Peyer's patch (tissue), 4 donors: ENCODE data around the gene SNRPD1. TPM values are rescaled to one million over a fixed set of nuclear protein-coding genes. Genes with fewer than 3 reads are reported as not detected.
"Not testable (repeated sequence)": the region's sequence is repeated elsewhere in the genome, so short reads cannot be mapped to it uniquely, and the experiment has no call there.

Experiments
- DNase-seq, 3 donors: peaks; one replicate each; pipeline ENCODE4 v3.0.0-alpha.2; 2017 to 2019
- H3K27ac ChIP-seq, 4 donors: fragments of 200-600 bp; sonication (generic); one replicate each; pipeline ENCODE4 v1.5.1; 2016 to 2019
- H3K27me3 ChIP-seq, 2 donors: fragments of 200-600 bp; sonication (generic); one replicate each; pipeline ENCODE4 v1.5.1; 2019
- H3K36me3 ChIP-seq, 3 donors: fragments of 200-600 bp; sonication (generic); one replicate each; pipeline ENCODE4 v1.5.1; 2016 to 2019
- H3K4me1 ChIP-seq, 4 donors: fragments of 200-600 bp; sonication (generic); one replicate each; pipeline ENCODE4 v1.5.1; 2016 to 2019
- H3K4me3 ChIP-seq, 4 donors: fragments of 200-600 bp; sonication (generic); 1 replicate in 3 of 4; 2 replicates in 1 of 4; pipeline ENCODE4 v1.5.1; 2016 to 2019; ENCODE audit warnings: mild to moderate bottlenecking in 1 of 4
- H3K9me3 ChIP-seq, 4 donors: fragments of 200-600 bp; sonication (generic); one replicate each; pipeline ENCODE4 v1.5.1; 2016 to 2019; ENCODE audit warnings: mild to moderate bottlenecking in 1 of 4
- POLR2A ChIP-seq, 2 donors: fragments of 450-650 bp; IDR thresholded peaks; one replicate each; pipeline ENCODE4 v1.5.1; 2017; ENCODE audit warnings: antibody characterized with exemption in 2 of 2, mild to moderate bottlenecking in 2 of 2, moderate library complexity in 2 of 2
- total RNA-seq, 4 donors: library from RNA; depleted of rRNA; stranded (reverse); fragments of >200 nt; gene quantifications; one replicate each; pipeline ENCODE4 v1.1.0, GENCODE V29; 2016
- TF ChIP-seq, protein P1 (sequence below), 6 experiments: fragments of 450-650 bp in 4 of 6; fragments of 200-600 bp in 2 of 6; sonication (generic) in 1 of 6; IDR thresholded peaks; one replicate each; pipeline ENCODE4 v1.5.1; 2017 to 2019; ENCODE audit warnings: antibody characterized with exemption in 6 of 6, mild to moderate bottlenecking in 3 of 6, moderate library complexity in 1 of 6

SNRPD1 gene
- total RNA-seq, 4 donors from 2014 or later: 3.4 to 11.6 (median 5.0) TPM

DNA sequence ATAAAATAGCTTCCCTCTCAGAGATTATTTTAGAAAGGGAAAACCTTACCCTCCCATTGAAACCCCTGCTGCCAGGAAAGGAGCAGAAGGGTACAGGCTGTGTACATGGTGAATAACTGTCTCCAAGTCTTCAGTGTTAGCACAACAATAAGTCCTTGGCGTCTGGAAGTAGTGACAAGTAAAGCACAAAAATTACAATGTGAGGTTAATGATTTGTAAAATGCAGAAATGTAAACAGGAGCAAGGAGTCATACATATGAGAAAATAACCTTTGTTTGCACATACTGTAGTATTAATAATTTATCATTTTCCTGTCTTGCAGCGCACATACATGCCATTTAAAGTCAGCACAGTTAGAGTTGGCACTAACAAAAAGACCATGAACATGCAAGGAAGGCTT is 52.0 kb downstream of the SNRPD1 start:
- Histone ChIP-seq H3K27ac (no peak overlapping the region), H3K27me3 (no peaks in the 10 kb centered on the region), H3K4me1 (peaks cover 0 to 6% (median 0%) of the 10 kb centered on the region in 4 donors), H3K4me3 (no peak overlapping the region), H3K36me3 (peaks cover 0 to 19% (median 0%) of the 10 kb centered on the region in 3 donors), H3K9me3 (no peaks in the 10 kb centered on the region)
- DNase-seq: no peak
- TF ChIP-seq POLR2A (IDR thresholded peaks at IDR 0.05): no peak
- TF ChIP-seq, protein P1, sequence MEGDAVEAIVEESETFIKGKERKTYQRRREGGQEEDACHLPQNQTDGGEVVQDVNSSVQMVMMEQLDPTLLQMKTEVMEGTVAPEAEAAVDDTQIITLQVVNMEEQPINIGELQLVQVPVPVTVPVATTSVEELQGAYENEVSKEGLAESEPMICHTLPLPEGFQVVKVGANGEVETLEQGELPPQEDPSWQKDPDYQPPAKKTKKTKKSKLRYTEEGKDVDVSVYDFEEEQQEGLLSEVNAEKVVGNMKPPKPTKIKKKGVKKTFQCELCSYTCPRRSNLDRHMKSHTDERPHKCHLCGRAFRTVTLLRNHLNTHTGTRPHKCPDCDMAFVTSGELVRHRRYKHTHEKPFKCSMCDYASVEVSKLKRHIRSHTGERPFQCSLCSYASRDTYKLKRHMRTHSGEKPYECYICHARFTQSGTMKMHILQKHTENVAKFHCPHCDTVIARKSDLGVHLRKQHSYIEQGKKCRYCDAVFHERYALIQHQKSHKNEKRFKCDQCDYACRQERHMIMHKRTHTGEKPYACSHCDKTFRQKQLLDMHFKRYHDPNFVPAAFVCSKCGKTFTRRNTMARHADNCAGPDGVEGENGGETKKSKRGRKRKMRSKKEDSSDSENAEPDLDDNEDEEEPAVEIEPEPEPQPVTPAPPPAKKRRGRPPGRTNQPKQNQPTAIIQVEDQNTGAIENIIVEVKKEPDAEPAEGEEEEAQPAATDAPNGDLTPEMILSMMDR (IDR thresholded peaks at IDR 0.05): no peak

DNA sequence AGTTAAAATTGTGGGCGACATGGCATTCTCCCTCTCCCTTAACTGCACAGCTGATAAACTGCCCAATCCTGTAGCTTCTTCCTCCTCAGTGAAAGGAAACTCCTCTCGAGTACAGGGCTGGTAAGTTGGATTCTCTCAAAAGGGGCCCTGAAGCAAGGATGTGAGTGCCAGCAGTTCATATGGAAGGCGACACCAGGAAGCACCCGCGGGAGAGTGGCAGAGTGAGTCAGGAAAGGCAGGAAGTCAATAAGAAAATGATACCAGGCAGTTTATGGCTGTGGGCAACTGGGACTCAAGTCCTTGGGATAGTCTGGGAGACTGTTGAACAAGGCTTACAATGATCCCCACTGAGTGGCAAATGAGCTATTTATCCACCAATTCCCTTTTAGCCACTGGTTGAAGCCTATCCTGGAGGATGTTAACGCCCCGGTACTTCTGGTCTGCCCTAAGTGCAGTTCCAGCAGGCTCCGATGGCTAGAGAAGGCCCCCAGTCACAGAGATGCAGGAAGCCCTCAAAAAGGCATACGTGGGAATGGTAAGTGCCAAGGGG is 57.7 kb downstream of the SNRPD1 start:
- TF ChIP-seq POLR2A (IDR thresholded peaks at IDR 0.05): no peak
- TF ChIP-seq, protein P1 (IDR thresholded peaks at IDR 0.05): no peak
- peak in 2 of 3 donors; percentile 66 to 73 for DNase-seq
- H3K4me3 ChIP-seq: no peak overlapping the region
- no peaks in the 10 kb centered on the region for H3K9me3 ChIP-seq
- H3K4me1 ChIP-seq: peaks cover 0 to 8% (median 3%) of the 10 kb centered on the region in 4 donors
- H3K27me3 ChIP-seq: no peaks in the 10 kb centered on the region
- H3K27ac ChIP-seq: peak overlapping the region in 3 of 4 donors; percentile 2 to 84 (median 60)
- no peaks in the 10 kb centered on the region for H3K36me3 ChIP-seq

DNA sequence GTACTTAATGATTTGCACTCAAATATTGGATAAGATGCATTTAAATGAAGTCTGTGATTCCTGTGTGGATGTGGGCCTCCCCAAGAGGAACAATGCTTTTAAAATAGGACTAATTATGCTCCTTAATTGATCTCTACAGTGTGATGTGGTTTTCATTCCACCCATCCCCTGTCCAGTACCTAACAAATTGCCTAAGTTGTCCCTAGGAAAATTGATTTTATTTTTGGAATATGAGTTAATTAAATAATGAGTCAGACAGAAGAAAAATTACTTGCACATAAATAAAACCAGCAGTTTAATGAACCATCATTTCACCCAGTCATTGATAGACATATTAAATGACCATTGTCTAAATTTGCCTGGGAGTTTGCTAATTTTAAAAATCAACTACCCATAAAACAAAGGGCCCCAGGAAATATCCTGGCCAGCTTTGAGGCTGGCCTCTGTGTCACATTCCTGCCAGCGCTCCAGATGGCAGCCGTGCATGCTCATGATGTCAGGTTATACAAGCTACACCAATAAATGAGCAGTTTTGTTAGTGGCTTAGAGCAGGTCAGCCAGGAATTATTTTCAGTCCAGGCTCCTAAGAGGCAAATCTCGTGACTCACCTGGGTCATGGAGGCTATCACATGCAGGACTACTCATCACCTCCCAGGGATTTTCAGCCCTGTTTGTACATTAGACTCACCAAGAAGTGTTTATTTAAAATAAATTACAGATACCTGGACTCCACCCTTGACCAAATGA is 60.6 kb downstream of the SNRPD1 start:
- peaks cover 0 to 8% (median 3%) of the 10 kb centered on the region in 4 donors for H3K4me1 ChIP-seq
- TF ChIP-seq, protein P1 (IDR thresholded peaks at IDR 0.05): peak in 1 of 6 experiments; percentile 17
- TF ChIP-seq POLR2A (IDR thresholded peaks at IDR 0.05): no peak
- no peak overlapping the region for H3K4me3 ChIP-seq
- H3K27ac ChIP-seq: peak overlapping the region in 2 of 4 donors; percentile 6 to 28
- no peaks in the 10 kb centered on the region for H3K36me3 ChIP-seq
- no peaks in the 10 kb centered on the region for H3K27me3 ChIP-seq
- no peaks in the 10 kb centered on the region for H3K9me3 ChIP-seq
- DNase-seq: peak in 2 of 3 donors; percentile 62 to 77

DNA sequence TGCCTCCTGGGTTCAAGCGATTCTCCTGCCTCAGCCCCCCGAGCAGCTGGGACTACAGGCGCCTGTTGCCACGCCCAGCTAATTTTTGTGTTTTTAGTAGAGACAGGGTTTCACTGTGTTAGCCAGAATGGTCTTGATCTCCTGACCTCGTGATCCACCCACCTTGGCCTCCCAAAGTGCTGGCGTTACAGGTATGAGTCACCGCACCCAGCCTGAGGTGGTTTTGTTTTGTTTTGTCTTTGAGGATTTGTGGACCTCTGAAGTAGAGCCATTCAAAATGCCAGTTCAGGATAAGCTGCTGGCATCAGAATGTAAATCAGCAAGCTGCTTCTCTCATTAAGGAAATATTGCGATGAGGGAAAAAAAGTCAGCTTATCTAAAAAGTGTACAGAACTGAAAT is 63.2 kb downstream of the SNRPD1 start:
- H3K36me3 ChIP-seq, H3K4me3 ChIP-seq, H3K27me3 ChIP-seq, DNase-seq, H3K4me1 ChIP-seq, H3K9me3 ChIP-seq, H3K27ac ChIP-seq: not testable (repeated sequence)

DNA sequence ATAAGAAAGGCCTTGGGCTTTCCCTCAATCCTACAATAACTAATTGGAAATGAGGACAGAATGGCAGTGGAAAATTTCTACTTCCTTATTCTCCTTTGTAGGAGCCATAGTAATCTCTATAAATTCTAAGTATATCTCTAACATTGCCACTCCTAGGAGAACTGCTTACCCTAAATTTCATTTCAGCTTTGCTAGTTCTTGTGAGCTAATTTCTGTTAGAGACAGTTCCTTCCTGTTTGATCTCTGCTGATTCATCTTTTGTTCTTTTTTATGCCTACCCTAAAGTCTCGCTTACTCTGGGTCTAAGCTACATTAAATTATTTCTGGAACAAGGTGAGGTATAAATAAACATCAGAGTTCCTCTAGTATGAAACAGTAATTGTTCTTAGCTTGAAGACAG is 66.7 kb downstream of the SNRPD1 start:
- Histone ChIP-seq H3K27ac (no peak overlapping the region), H3K4me1 (peaks cover 0 to 11% (median 3%) of the 10 kb centered on the region in 4 donors), H3K9me3 (no peaks in the 10 kb centered on the region), H3K27me3 (no peaks in the 10 kb centered on the region), H3K36me3 (no peaks in the 10 kb centered on the region), H3K4me3 (no peak overlapping the region)
- no peak for TF ChIP-seq POLR2A (IDR thresholded peaks at IDR 0.05)
- TF ChIP-seq, protein P1 (IDR thresholded peaks at IDR 0.05): no peak
- no peak for DNase-seq

DNA sequence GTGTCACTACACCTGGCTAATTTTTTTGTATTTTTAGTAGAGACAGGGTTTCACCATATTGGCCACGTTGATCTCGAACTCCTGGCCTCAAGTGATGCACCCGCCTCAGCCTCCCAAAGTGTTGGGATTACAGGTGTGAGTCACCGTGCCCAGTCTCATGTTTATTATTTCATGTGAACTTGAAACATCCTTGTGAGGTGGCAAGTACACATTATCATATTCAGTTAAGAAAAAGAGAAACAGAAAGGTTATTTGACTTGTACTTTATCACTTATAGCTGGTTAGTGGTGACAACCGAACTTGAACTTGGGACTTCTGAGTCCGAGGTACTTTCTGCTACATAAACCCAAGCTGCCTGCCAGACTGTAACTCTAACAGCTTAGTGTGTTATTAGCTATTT is 68.0 kb downstream of the SNRPD1 start:
- DNase-seq: peak in 1 of 3 donors; percentile 63

More for the DNA sequence above, 68.0 kb downstream of the SNRPD1 start:
- no peaks in the 10 kb centered on the region for H3K36me3 ChIP-seq
- TF ChIP-seq, protein P1 (IDR thresholded peaks at IDR 0.05): no peak
- TF ChIP-seq POLR2A (IDR thresholded peaks at IDR 0.05): no peak
- no peaks in the 10 kb centered on the region for H3K27me3 ChIP-seq
- H3K4me1 ChIP-seq: peaks cover 0 to 11% (median 3%) of the 10 kb centered on the region in 4 donors
- H3K9me3 ChIP-seq: no peaks in the 10 kb centered on the region
- peak overlapping the region in 2 of 4 donors; percentile 65 to 66 for H3K27ac ChIP-seq
- no peak overlapping the region for H3K4me3 ChIP-seq
